Spleen (tissue), 7 donors: ENCODE measurements around the gene ZNF775.
A peak's percentile ranks its signal among the peaks of the same experiment; 100 is the strongest.

Experiments
- POLR2A ChIP-seq, 3 donors: fragments of 450-650 bp; IDR thresholded peaks; one replicate each; pipeline ENCODE4 v1.5.1; 2017; ENCODE audit warnings: antibody characterized with exemption in 3 of 3, mild to moderate bottlenecking in 1 of 3
- TF ChIP-seq, protein P1 (sequence below), 11 experiments: fragments of 200-600 bp in 7 of 11; fragments of 450-650 bp in 4 of 11; sonication (generic) in 4 of 11; IDR thresholded peaks in 8 of 11; conservative IDR thresholded peaks in 3 of 11; 1 replicate in 7 of 11; 2 replicates in 4 of 11; pipeline versions ENCODE4 v1.4.0 to v1.8.0; 2016 to 2021; ENCODE audit warnings: antibody characterized with exemption in 11 of 11, inconsistent platforms in 4 of 11, mild to moderate bottlenecking in 1 of 11
- donor health status: DM: no; HTN: no; CAD: no; lungs with moderate emphysema.
- donor health status: DM: no; HTN: no; CAD: no.
- donor health status: DM: no; HTN: no; CAD: no.

DNA sequence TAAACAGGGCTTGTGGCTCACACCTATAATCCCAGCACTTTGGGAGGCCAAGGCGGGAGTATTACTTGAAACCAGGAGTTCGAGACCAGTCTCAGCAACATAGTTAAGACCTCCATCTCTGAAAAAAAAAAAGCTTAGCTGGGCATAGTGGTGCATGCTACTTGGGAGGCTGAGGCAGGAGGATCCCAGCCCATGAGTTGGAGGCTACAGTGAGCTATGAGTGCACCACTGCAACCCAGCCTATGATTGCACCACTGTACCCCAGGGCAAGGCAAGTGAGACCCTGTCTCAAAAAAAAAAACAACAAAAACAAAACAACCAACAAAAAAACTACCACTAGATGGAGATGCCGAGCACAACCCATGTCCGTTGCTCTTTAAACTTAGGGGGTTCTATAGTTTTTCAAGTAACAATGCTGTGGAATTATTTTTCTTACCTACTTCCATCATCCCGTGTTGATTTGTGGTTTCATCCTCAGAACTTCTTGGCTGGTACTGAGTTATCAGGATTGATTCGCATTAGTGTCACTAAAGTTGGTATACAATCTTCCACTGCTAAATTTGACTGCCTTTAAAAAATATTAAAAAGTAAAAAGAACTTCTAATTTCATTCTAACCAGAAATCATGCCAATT is 22.7 kb upstream of the ZNF775 start:
- TF ChIP-seq, protein P1, sequence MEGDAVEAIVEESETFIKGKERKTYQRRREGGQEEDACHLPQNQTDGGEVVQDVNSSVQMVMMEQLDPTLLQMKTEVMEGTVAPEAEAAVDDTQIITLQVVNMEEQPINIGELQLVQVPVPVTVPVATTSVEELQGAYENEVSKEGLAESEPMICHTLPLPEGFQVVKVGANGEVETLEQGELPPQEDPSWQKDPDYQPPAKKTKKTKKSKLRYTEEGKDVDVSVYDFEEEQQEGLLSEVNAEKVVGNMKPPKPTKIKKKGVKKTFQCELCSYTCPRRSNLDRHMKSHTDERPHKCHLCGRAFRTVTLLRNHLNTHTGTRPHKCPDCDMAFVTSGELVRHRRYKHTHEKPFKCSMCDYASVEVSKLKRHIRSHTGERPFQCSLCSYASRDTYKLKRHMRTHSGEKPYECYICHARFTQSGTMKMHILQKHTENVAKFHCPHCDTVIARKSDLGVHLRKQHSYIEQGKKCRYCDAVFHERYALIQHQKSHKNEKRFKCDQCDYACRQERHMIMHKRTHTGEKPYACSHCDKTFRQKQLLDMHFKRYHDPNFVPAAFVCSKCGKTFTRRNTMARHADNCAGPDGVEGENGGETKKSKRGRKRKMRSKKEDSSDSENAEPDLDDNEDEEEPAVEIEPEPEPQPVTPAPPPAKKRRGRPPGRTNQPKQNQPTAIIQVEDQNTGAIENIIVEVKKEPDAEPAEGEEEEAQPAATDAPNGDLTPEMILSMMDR (IDR thresholded peaks at IDR 0.05 in 8 of 11, conservative IDR thresholded peaks at IDR 0.05 in 3 of 11), result peak in 9 of 11 experiments; percentile 18 to 75 (median 59)
- TF ChIP-seq POLR2A (IDR thresholded peaks at IDR 0.05), result no peak
